Endothelial cell of hepatic sinusoid (primary cell): ENCODE data around the gene SORCS2.

Experiments used
- in situ Hi-C: cut with HindIII; loops from 2 replicates; pipeline ENCODE4 v1.10.0; 2017; ENCODE audit warnings: low sequenced_read_pairs

SORCS2 gene

DNA sequence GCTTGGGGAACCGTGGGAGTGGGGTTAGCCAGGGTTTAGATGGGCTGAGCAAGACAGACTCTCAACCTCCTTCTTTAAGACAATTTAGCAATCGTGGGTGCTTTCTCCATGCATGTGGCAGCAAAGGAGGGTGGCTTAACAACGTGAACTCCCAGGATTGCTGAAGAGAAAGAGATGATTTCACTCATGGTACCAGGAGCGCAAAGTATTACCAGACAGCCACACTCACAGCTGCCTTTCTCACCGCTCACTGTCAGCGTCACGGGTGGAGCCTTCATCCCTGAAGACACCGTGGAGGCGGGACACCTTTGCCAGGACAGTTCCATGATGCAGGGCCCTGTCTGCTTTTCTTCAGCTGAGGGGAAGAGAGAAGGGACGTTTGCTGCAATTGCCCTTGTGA, 454.8 kb downstream of the SORCS2 start:
- in situ Hi-C loops: no loop called here

- in situ Hi-C loops: no loop called here
Measured at GRCh38 chr4:7647600-7648543, 455.5 kb downstream of the SORCS2 start.

DNA sequence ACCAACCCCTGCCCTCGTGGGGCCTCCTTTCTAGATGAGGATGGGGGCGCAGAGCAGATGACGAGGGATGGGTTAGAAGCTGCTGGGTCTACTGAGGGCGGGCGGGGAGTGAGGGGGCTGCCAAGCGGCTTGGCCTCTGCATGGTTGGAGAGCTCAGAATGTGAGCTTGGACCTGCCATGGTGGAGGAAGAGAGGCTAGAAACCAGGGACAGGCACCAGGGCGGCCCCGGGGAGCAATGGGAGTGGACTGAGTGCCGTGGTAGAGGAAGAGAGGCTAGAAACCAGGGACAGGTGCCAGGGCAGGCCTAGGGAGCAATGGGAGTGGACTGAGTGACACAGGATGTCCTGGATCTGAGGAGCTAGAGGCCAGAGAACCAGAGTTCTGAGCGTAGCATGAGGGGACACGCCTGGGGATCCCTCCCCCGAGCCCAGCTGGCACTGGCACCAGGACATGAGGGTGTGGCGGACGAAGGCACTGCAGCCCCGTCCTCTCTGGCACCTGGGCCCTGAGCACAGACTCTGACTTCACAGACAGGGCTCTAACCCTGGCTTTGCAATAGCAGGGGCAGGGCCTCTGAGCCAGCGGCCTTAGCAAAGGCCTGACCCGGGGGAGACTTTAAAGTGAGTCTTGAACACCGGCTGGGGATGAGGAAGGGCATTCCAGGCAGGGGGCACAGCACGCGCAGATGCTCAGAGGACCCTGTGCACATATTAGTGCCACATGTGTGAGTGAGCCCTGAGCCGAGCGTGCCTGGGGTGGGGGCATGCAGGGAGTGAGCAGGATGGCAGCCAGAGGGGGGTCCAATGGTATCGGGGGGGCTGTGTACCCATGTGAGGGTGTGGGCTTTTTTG, 456.4 kb downstream of the SORCS2 start:
- in situ Hi-C loops: no loop called here

GRCh38 chr4:7649411-7649740, 457.0 kb downstream of the SORCS2 start:
- in situ Hi-C loops: no loop called here

- in situ Hi-C loops: no loop called here
Measured at GRCh38 chr4:7649741-7650531, 457.6 kb downstream of the SORCS2 start.

GRCh38 chr4:7650606-7651385, 458.5 kb downstream of the SORCS2 start:
- in situ Hi-C loops: no loop called here

- in situ Hi-C loops: no loop called here
Measured at GRCh38 chr4:7651461-7651921, 459.2 kb downstream of the SORCS2 start.

DNA sequence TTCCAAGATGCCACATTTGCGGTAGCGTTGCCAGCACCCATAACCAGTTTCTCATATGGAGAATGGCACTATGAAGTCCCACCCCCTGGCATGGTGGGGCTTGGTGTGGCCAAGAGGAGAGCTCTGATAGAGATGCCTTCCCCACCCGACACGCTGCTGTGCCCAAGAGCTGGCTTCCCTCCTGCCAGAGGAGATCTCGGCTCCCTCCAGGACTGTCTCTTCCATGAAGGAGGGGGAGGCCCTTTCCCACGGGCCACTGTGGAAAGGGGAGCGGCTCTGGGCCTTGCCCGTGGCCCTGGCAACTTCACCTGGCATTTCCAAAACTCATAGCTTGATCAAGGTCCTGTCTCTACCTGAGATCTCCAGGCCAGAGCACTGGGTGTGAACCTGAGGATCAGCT, 459.7 kb downstream of the SORCS2 start:
- in situ Hi-C loops: no loop called here

GRCh38 chr4:7652451-7652881, 460.1 kb downstream of the SORCS2 start:
- in situ Hi-C loops: no loop called here

DNA sequence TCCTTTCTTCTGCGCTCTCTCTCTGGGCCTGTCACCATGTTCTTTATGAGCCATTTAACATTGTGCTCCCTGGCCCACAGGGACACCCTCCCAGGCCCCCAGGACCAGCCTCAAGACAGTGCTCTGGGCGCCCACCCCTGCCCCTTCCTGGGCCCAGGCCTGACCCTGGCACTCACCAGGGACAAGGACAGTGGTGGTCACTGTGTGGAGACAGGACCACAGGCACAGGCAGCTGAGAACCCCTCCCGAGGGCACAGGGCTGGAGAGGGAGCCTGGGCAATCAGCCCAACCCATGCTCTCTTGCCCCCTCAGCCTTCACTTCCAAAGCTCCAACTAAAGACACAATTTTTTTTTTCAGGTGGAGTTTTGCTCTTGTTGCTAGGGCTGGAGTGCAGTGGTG, 460.6 kb downstream of the SORCS2 start:
- in situ Hi-C loops: no loop called here

DNA sequence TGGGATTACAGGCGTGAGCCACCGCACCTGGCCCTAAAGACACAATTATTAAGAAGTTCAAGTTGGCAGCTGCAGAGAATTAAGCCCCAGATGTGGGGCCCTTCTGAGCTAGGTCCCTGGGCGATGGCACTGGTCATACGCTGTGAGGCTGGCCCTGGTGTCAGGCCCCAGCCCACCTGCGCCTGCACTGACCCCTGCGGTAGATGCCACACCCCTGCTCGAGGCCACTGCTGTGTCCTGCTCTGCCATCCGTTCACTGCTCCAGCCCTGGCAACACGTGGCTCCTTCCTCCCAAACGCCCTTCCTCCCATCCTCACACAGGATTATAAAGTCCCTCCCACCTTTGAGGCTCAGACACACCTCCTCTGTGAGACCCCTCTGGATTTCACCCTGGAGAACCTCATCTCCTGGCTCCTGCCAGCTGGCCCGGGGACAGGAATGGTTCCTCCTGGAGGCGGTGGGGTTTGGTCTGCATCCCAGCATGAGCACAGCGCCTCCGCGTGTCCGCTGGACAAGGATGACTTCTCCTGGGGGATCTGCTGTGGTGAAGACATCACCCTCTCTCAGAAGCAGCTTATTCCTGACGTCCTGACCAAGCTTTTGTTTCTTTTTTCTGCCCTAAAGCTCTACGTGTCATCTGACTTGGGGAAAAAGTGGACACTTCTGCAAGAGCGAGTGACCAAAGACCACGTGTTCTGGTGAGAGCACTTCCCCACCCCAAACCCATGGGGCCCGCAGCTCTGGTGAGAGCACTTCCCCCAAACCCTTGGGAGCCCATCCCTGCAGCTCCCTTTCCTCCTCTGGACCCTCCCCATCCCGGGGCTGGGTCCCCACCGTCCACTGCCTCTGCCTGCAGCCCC, 461.4 kb downstream of the SORCS2 start:
- in situ Hi-C loops: no loop called here

GRCh38 chr4:7654550-7655445, 462.5 kb downstream of the SORCS2 start:
- in situ Hi-C loops: no loop called here

- in situ Hi-C loops: no loop called here
Measured at GRCh38 chr4:7655511-7656243, 463.3 kb downstream of the SORCS2 start.

DNA sequence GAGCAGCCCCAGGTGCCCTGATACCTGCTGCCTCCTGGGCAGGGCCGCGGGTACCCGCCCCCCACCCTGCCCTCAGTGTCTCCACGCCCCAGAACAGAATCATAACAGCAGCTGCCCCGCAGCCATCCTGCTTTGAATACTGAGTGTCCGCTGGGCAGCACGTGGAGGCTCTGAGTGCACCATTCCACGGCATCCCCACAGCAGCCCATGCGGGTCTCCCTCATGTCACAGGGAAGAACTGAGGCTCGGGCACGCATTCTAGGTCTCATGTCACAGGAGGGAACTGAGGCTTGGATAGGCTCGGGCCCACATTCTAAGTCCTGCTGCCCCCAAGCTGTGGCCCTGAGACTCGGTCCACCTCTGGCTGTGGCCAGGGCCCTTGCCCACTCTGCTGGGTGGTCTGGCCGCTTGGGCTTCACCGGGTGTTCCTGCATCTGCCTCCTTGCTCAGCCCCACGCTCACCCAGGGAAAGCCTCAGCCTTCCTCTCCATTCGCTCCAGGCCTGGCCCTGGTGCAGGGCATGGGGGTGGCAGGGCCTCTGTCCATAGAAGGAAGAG, 464.0 kb downstream of the SORCS2 start:
- in situ Hi-C loops: no loop called here

GRCh38 chr4:7657545-7658297, 465.4 kb downstream of the SORCS2 start:
- in situ Hi-C loops: no loop called here

DNA sequence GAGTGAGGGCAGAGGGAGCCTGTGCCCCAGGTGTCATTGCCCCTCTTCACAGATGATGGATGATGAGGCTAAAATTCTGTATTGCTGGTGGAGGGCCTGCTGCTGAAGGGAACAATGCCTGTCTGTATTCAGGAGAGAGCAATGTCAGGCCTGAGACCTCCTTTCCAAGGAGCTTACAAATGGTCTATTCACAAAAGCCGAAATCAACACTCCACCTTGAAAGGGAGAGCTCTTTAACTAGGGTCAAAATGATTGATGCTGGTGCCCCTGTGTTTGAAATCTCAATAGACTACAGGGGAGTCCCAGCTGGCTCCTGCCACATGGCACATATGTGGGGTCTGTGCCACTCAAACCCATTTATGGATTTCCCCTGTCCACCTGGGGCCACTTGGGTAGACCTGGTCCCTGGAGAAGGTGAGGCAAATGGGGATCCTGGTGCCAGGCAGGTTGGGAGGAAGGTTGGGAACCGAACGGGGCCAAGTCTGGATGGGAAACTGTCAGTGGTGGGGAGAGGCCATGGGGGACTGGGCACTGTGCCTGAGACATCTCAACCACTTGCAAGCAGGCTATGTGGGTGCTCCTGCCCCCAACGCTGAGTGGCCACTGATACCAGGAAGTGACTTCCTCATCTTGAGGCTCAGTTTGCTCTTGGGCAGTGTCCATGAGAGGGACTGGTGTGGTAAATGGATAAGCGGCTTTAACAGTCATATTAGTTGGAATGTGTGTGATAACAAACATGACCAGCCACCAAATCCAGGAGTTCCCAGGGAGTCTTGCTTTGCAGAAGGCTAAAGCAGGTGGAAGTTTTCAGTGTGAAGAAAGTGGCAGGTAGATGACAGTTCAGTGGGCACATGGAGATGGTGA, 466.2 kb downstream of the SORCS2 start:
- in situ Hi-C loops: no loop called here
